K562 (cell line): ENCODE measurements around the gene ANO6. TPM values are rescaled to one million over a fixed set of nuclear protein-coding genes. Genes with fewer than 3 reads are reported as not detected.

Experiments used
- ATAC-seq: fragments of 200-7000 bp; cut with Tn5 transposase; 3 replicates; pipeline ENCODE4 v1.9.1; 2020; ENCODE audit warnings: moderate library complexity
- BruUV-seq: library from RNA; stranded (reverse); fragments of 400-500 nt; replicated peaks from 2 replicates; lab custom pipeline; 2021; lab: Mats Ljungman, UMichigan
- CTCF ChIA-PET: fragments of 300-600 bp; formaldehyde crosslinking; extraction: SDS; loops from one replicate; lab custom pipeline; 2021; ENCODE audit warnings: low intra/inter-chr PET ratio; lab: Yijun Ruan, JAX
- POLR2A ChIA-PET: fragments of 300-600, 350-650 bp; sonication (Branson Sonifier 250); formaldehyde crosslinking; extraction: SDS; loops from one replicate; lab custom pipeline; 2021; ENCODE audit warnings: antibody characterized with exemption, inconsistent platforms; lab: Yijun Ruan, JAX
- DNase-seq, 4 experiments: peaks; one replicate each; pipeline versions ENCODE4 v3.0.0 to v3.0.0-alpha.2; 2011 to 2018; ENCODE audit warnings: low spot score in 3 of 4, mixed read lengths in 3 of 4; ENCODE audit errors: extremely low read depth in 1 of 4
- FAIRE-seq: peaks from 2 replicates; lab custom pipeline; 2011; peaks lifted over from hg19 to GRCh38; lab: Jason Lieb, UNC
- H2AFZ ChIP-seq: 2 replicates; pipeline ENCODE4 v1.6.0; 2011; ENCODE audit warnings: low read depth, low read length, control low read depth, inconsistent platforms
- H3K27ac ChIP-seq: fragments of 200-600 bp; 3 replicates; pipeline ENCODE4 v1.8.0; 2011; ENCODE audit warnings: low read depth, mild to moderate bottlenecking, control low read depth, inconsistent platforms, low read length, moderate library complexity, mixed read lengths; ENCODE audit errors: extremely low read depth
- H3K27me3 ChIP-seq, 2 experiments: fragments of 300-600 bp in 1 of 2; 2 replicates in 1 of 2; 3 replicates in 1 of 2; pipeline versions ENCODE4 v1.6.0 to v1.8.0; 2011; ENCODE audit warnings: inconsistent platforms in 2 of 2, low read length in 2 of 2, mild to moderate bottlenecking in 1 of 2, mixed read lengths in 1 of 2, moderate library complexity in 1 of 2; ENCODE audit not compliant: control insufficient read depth in 2 of 2, insufficient read depth in 2 of 2
- H3K36me3 ChIP-seq: fragments of 300-600 bp; 3 replicates; pipeline ENCODE4 v1.8.0; 2011; ENCODE audit warnings: mild to moderate bottlenecking, low read length, inconsistent platforms; ENCODE audit not compliant: control insufficient read depth, insufficient read depth
- H3K4me1 ChIP-seq, 2 experiments: fragments of 200-600 bp in 1 of 2; replicated peaks in 1 of 2; 2 replicates in 1 of 2; 3 replicates in 1 of 2; pipeline versions ENCODE4 v1.5.1 to v1.8.0; 2011; ENCODE audit warnings: inconsistent platforms in 2 of 2, low read length in 2 of 2, mild to moderate bottlenecking in 1 of 2, mixed read lengths in 1 of 2, moderate library complexity in 1 of 2; ENCODE audit not compliant: control insufficient read depth in 2 of 2, insufficient read depth in 2 of 2
- H3K4me2 ChIP-seq: 2 replicates; pipeline ENCODE4 v1.6.1; 2011; ENCODE audit warnings: low read length, control low read depth, inconsistent platforms, mixed read lengths; ENCODE audit not compliant: insufficient read depth
- H3K4me3 ChIP-seq: fragments of 200-600 bp; sonication (generic), shearing (Covaris generic); 2 replicates; pipeline ENCODE4 v1.5.1; 2016; ENCODE audit warnings: control low read depth, inconsistent platforms
- H3K79me2 ChIP-seq: fragments of 200-600 bp; 3 replicates; pipeline ENCODE4 v1.8.0; 2011; ENCODE audit warnings: low read length, inconsistent platforms; ENCODE audit not compliant: control insufficient read depth, insufficient read depth
- H3K9ac ChIP-seq, 2 experiments: 2 replicates each; pipeline versions ENCODE4 v1.6.0 to v1.6.1; 2011; ENCODE audit warnings: low read depth in 2 of 2, low read length in 2 of 2, control low read depth in 1 of 2, inconsistent platforms in 1 of 2, mild to moderate bottlenecking in 1 of 2, mixed read lengths in 1 of 2; ENCODE audit not compliant: insufficient read depth in 1 of 2
- H3K9me1 ChIP-seq: one replicate; pipeline ENCODE4 v1.6.0; 2011; ENCODE audit warnings: inconsistent platforms, mild to moderate bottlenecking, low read length, moderate library complexity; ENCODE audit not compliant: control insufficient read depth, insufficient read depth
- H3K9me3 ChIP-seq: replicated peaks from 2 replicates; pipeline ENCODE4 v1.5.1; 2011; ENCODE audit warnings: low read depth, low read length, inconsistent platforms; ENCODE audit not compliant: control insufficient read depth, insufficient read depth
- H4K20me1 ChIP-seq: replicated peaks from 2 replicates; pipeline ENCODE4 v1.6.1; 2011; ENCODE audit warnings: low read length, inconsistent platforms, mixed read lengths; ENCODE audit not compliant: control insufficient read depth, insufficient read depth
- ARID2 ChIP-seq: fragments of 450-650 bp; IDR thresholded peaks from 2 replicates; pipeline ENCODE4 v1.6.1; 2017; ENCODE audit warnings: antibody characterized with exemption, mild to moderate bottlenecking
- CHD1 ChIP-seq: fragments of 200-600 bp; sonication (generic); IDR thresholded peaks from one replicate; pipeline ENCODE4 v1.6.1; 2012; ENCODE audit warnings: mild to moderate bottlenecking, moderate library complexity, low read length, inconsistent platforms
- FOXA3 ChIP-seq, 2 experiments: fragments of 450-650 bp in 1 of 2; sonication (generic) in 1 of 2; formaldehyde crosslinking; IDR thresholded peaks in 1 of 2; conservative IDR thresholded peaks in 1 of 2; 2 replicates each; pipeline versions ENCODE4 v1.4.0 to v1.8.0; 2020 to 2022; ENCODE audit warnings: mild to moderate bottlenecking in 2 of 2, missing genetic modification reagents in 1 of 2
- FOXK2 ChIP-seq, 2 experiments: fragments of 450-650 bp; IDR thresholded peaks in 1 of 2; conservative IDR thresholded peaks in 1 of 2; 2 replicates each; pipeline ENCODE4 v1.6.1; 2016; ENCODE audit warnings: low read depth in 2 of 2, mild to moderate bottlenecking in 1 of 2
- JUNB ChIP-seq: fragments of 450-650 bp; formaldehyde crosslinking; conservative IDR thresholded peaks from 2 replicates; pipeline ENCODE4 v1.4.0; 2020; ENCODE audit warnings: mild to moderate bottlenecking
- MECOM ChIP-seq: fragments of 250-450 bp; sonication (Bioruptor Pico); IDR thresholded peaks from 2 replicates; pipeline ENCODE4 v1.8.0; 2022; ENCODE audit warnings: inconsistent platforms
- MEF2D ChIP-seq: conservative IDR thresholded peaks from 2 replicates; pipeline ENCODE4 v1.6.1; 2016; ENCODE audit warnings: low read depth, missing genetic modification characterization, missing compliant biosample characterization
- NFIX ChIP-seq: fragments of 250-450 bp; sonication (Bioruptor Pico); IDR thresholded peaks from 2 replicates; pipeline ENCODE4 v1.4.0; 2020; ENCODE audit warnings: low read depth, mild to moderate bottlenecking, moderate library complexity
- SMARCC2 ChIP-seq: fragments of 450-650 bp; IDR thresholded peaks from 2 replicates; pipeline ENCODE4 v1.6.1; 2017; ENCODE audit warnings: antibody characterized with exemption, moderate library complexity, mild to moderate bottlenecking, low read depth
- SMARCE1 ChIP-seq: fragments of 450-650 bp; IDR thresholded peaks from 2 replicates; pipeline ENCODE4 v1.7.1; 2016; ENCODE audit warnings: mild to moderate bottlenecking
- YY1 ChIP-seq, 3 experiments: IDR thresholded peaks; 2 replicates each; pipeline ENCODE4 v1.6.1; 2011; ENCODE audit warnings: low read length in 2 of 3, mild to moderate bottlenecking in 2 of 3, moderate library complexity in 2 of 3, borderline replicate concordance in 1 of 3, control low read depth in 1 of 3, low read depth in 1 of 3; ENCODE audit not compliant: insufficient read depth in 3 of 3, insufficient replicate concordance in 2 of 3, control insufficient read depth in 1 of 3, insufficient read length in 1 of 3; ENCODE audit errors: extremely low read depth in 1 of 3
- ZNF263 ChIP-seq: sonication (generic); formaldehyde crosslinking; IDR thresholded peaks from 2 replicates; pipeline ENCODE4 v1.8.0; 2022; ENCODE audit warnings: mild to moderate bottlenecking, missing genetic modification reagents, borderline replicate concordance
- WGBS: fragments of 100-300 bp; shearing (Covaris generic); methylation state at CpG from one replicate; pipeline ENCODE4 v1.1.6; 2016; ENCODE audit warnings: low coverage, mixed read lengths; ENCODE audit not compliant: insufficient coverage; ENCODE audit errors: missing lambda C conversion rate; 5-methylcytosine and 5-hydroxymethylcytosine counted together
- in situ Hi-C: fragments of 300-500 bp; cut with MboI; formaldehyde crosslinking; loops from 4 replicates; pipeline ENCODE4 v1.15.0; 2018; ENCODE audit warnings: inconsistent platforms, mixed read lengths
- intact Hi-C: fragments of 100-400 bp; cut with micrococcal nuclease; formaldehyde crosslinking; loops from 2 replicates; pipeline ENCODE4 v1.14.2; 2022
- polyA plus RNA-seq, 8 experiments: library from polyadenylated mRNA; depleted of rRNA in 4 of 8; stranded (reverse) in 5 of 8; unstranded in 3 of 8; fragments of >200 nt; fragmentation: Nextera tagmentation in 2 of 8; fragmentation: Illumina TruSeq in 1 of 8; extraction: Ambion mirVana in 2 of 8; extraction: Trizol in 1 of 8; gene quantifications; 2 replicates each; pipeline versions ENCODE4 v1.2.1 to v1.2.3, GENCODE V29; 2011 to 2014; ENCODE audit warnings: inconsistent platforms in 1 of 8, missing spikeins in 1 of 8
- total RNA-seq, 7 experiments: library from RNA; depleted of rRNA in 6 of 7; stranded (reverse); fragments of >200 nt in 6 of 7; fragmentation: Illumina TruSeq in 2 of 7; extraction: Trizol in 2 of 7; gene quantifications; 2 replicates each; pipeline versions ENCODE4 v1.2.1 to v1.2.3, GENCODE V29; 2011 to 2021; ENCODE audit warnings: low replicate concordance in 1 of 7
- TF ChIP-seq, protein P1 (sequence below): fragments of 250-450 bp; sonication (Bioruptor Pico); IDR thresholded peaks from 2 replicates; pipeline ENCODE4 v1.4.0; 2020; ENCODE audit warnings: mild to moderate bottlenecking
- TF ChIP-seq, protein P2 (sequence below), 2 experiments: fragments of 450-650 bp in 1 of 2; sonication (generic) in 1 of 2; formaldehyde crosslinking in 1 of 2; IDR thresholded peaks in 1 of 2; conservative IDR thresholded peaks in 1 of 2; 2 replicates each; pipeline versions ENCODE4 v1.6.1 to v1.8.1; 2016 to 2023; ENCODE audit warnings: mild to moderate bottlenecking in 2 of 2, moderate library complexity in 2 of 2, inconsistent platforms in 1 of 2, missing genetic modification reagents in 1 of 2
- TF ChIP-seq, protein P3 (sequence below): fragments of 450-650 bp; formaldehyde crosslinking; IDR thresholded peaks from 2 replicates; pipeline ENCODE4 v1.4.0; 2020; ENCODE audit warnings: mild to moderate bottlenecking, moderate library complexity

The ANO6 gene
- total and polyA plus RNA-seq, 9 of the 15 experiments (the other 6 are each of a cell fraction or from before 2014, with no cell fraction given): 3.5 to 24.7 (median 20.3) TPM

DNA sequence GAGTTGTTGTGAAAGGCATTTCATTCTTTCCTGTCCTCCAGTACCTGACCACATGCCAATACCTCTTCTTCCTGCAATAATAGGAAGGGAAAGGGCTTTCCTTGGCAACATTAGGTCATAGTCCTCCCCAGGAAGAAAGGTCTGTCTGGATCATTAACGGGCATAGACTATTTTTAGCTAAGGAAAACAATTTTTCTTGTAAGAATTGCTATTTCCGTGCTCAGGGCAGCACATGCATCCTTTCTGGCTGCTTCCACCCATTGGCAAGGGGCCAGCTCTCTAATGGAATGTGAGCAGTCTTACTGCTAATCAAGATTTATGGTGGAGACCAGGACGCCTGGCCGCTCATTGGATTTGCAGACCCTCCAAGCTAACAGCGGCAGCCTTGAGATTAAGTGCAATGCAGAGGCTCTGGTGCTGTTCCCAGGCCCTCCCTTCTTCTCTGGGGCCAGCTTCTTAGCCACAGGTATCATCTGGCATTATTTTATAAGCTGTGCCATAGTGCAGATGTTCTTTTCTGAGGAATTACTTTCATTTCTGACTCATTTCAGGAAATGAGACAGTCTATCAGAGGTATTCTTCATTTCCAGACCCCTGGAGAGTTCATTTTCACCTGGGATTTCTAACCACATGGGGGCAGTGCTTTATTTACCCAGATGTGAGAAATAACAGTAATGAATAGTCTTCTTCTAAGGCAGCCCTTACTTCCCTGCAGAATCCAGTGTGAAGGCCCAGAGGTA, 52.9 kb downstream of the ANO6 start:
- in situ Hi-C loops (no loop called here), intact Hi-C loops (loop anchor here (1.0 to 10.0 kb wide), 3 partner anchors 97 to 456 kb away; partner anchors contain the start of gene ARID2)
- BruUV-seq: no TSS peak
- H3K4me3 ChIP-seq: no peak overlapping the region
- ChIA-PET POLR2A (interaction anchor here (0.6 to 2.1 kb wide), 2 partner anchors 9 to 389 kb away, joined by 3 to 10 read pairs; no protein-coding TSS in a partner anchor), CTCF (no interaction called here)
- DNase-seq: peak in 3 of 4 experiments; percentile 17 to 58 (median 50)
- no peak overlapping the region for H3K27ac ChIP-seq
- no peaks in the 10 kb centered on the region for H3K9me3 ChIP-seq
- H3K79me2 ChIP-seq: peaks cover 15% of the 10 kb centered on the region; the same call in 1 of the 3 replicates
- peak; percentile 23 for FAIRE-seq
- no peak overlapping the region for H2AFZ ChIP-seq
- H3K9me1 ChIP-seq: no peaks in the 10 kb centered on the region
- 16% methylated on average over 5 of the region's 5 CpGs for WGBS
- peaks cover 6% of the 10 kb centered on the region; the same call in 1 of the 2 replicates for H4K20me1 ChIP-seq
- no peaks in the 10 kb centered on the region; the same call in 2 of the 3 replicates for H3K36me3 ChIP-seq
- ATAC-seq: peak; percentile 83
- H3K4me2 ChIP-seq: no peak overlapping the region
- peaks cover under 1 to 23% of the 10 kb centered on the region in 2 experiments; a peak in 3 of 5 replicates for H3K4me1 ChIP-seq
- H3K27me3 ChIP-seq: no peaks in the 10 kb centered on the region
- no peak overlapping the region for H3K9ac ChIP-seq
- TF ChIP-seq ZNF263: no peak
- TF ChIP-seq, protein P1, sequence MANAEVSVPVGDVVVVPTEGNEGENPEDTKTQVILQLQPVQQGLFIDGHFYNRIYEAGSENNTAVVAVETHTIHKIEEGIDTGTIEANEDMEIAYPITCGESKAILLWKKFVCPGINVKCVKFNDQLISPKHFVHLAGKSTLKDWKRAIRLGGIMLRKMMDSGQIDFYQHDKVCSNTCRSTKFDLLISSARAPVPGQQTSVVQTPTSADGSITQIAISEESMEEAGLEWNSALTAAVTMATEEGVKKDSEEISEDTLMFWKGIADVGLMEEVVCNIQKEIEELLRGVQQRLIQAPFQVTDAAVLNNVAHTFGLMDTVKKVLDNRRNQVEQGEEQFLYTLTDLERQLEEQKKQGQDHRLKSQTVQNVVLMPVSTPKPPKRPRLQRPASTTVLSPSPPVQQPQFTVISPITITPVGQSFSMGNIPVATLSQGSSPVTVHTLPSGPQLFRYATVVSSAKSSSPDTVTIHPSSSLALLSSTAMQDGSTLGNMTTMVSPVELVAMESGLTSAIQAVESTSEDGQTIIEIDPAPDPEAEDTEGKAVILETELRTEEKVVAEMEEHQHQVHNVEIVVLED (CRISPR knock-in tag): no peak
- TF ChIP-seq YY1 (IDR thresholded peaks at IDR 0.05; ENCODE audit: borderline replicate concordance in 1 of 3, control insufficient read depth in 1 of 3, extremely low read depth in 1 of 3, insufficient read depth in 3 of 3, insufficient read length in 1 of 3, insufficient replicate concordance in 2 of 3, low read depth in 1 of 3, low read length in 2 of 3): no peak
- TF ChIP-seq SMARCC2: peak; percentile 90; the same call in 1 of the 2 replicates
- peak; percentile 85 for TF ChIP-seq SMARCE1
- 0 out of 2 replicates have a peak, but pooled peaks have one; percentile 51 for TF ChIP-seq ARID2
- TF ChIP-seq MEF2D (tag): 0 out of 2 replicates have a peak, but pooled peaks have one; percentile 57
- TF ChIP-seq, protein P2, sequence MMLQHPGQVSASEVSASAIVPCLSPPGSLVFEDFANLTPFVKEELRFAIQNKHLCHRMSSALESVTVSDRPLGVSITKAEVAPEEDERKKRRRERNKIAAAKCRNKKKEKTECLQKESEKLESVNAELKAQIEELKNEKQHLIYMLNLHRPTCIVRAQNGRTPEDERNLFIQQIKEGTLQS (IDR thresholded peaks at IDR 0.05): 0 out of 2 replicates have a peak, but pooled peaks have one; percentile 6
- TF ChIP-seq, protein P2 (CRISPR knock-in tag; conservative IDR thresholded peaks at IDR 0.05): no peak
- TF ChIP-seq JUNB (CRISPR knock-in tag): no peak
- TF ChIP-seq CHD1: no peak
- peak; percentile 60 for TF ChIP-seq NFIX (CRISPR knock-in tag)
- no peak for TF ChIP-seq MECOM
- 0 out of 4 replicates have a peak, but pooled peaks of 1 of the 2 experiments have one; percentile 30 for TF ChIP-seq FOXK2 (conservative IDR thresholded peaks at IDR 0.05 in 1 of 2, IDR thresholded peaks at IDR 0.05 in 1 of 2; ENCODE audit: low read depth in 2 of 2)
- TF ChIP-seq, protein P3, sequence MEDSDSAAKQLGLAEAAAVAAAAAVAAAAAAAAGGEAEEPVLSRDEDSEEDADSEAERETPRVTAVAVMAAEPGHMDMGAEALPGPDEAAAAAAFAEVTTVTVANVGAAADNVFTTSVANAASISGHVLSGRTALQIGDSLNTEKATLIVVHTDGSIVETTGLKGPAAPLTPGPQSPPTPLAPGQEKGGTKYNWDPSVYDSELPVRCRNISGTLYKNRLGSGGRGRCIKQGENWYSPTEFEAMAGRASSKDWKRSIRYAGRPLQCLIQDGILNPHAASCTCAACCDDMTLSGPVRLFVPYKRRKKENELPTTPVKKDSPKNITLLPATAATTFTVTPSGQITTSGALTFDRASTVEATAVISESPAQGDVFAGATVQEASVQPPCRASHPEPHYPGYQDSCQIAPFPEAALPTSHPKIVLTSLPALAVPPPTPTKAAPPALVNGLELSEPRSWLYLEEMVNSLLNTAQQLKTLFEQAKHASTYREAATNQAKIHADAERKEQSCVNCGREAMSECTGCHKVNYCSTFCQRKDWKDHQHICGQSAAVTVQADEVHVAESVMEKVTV (CRISPR knock-in tag): peak; percentile 52; the same call in 1 of the 2 replicates
- TF ChIP-seq FOXA3 (CRISPR knock-in tag; conservative IDR thresholded peaks at IDR 0.05 in 1 of 2, IDR thresholded peaks at IDR 0.05 in 1 of 2): peak; percentile 95 to 98
